Measurements from ENCODE around the gene GPLD1.

DNA sequence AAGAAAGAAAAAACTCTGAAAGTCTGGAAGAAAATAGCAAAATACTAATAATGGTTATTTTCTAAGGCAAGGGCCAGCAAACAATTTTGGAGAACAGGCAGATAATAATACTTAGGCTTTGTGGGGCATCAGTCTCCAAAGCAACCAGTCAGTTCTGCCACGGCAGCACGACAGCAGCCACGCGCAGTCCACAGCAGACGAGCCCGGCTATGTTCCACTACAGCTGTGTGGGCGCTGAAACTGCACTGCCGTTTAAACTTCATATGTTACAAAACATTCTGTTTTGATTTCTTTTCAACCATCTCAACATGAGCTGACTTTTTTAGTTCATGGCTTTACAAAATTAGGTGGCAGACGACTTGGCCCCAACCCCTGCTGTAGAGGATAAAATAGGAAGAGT is 56.8 kb downstream of the GPLD1 start:
- TF ChIP-seq TARDBP (IDR thresholded peaks at IDR 0.05) (no peak), L3MBTL2 (conservative IDR thresholded peaks at IDR 0.05) (no peak), LEF1 (IDR thresholded peaks at IDR 0.05; ENCODE audit: borderline replicate concordance) (no peak), BHLHE40 (IDR thresholded peaks at IDR 0.05; ENCODE audit: borderline replicate concordance) (no peak), FOXK2 (IDR thresholded peaks at IDR 0.05) (no peak), FOXM1 (IDR thresholded peaks at IDR 0.05; ENCODE audit: borderline replicate concordance) (no peak)
